ENCODE results near the gene ZFP36L1. TPM values are rescaled to one million over a fixed set of nuclear protein-coding genes. Genes with fewer than 3 reads are reported as not detected.

ZFP36L1 gene
- total RNA-seq, 1 donor from 2014 or later, result 106 TPM

- H3K27ac Mint-ChIP-seq, result peak overlapping the region; percentile 100
- no peaks in the 10 kb centered on the region for H3K27me3 Mint-ChIP-seq
- peaks cover 2% of the 10 kb centered on the region for H3K9me3 Mint-ChIP-seq
- H3K4me1 Mint-ChIP-seq, result peaks cover 39% of the 10 kb centered on the region
- peak overlapping the region; percentile 93 for H3K4me3 Mint-ChIP-seq
- intact Hi-C loops (cut with micrococcal nuclease), result loop anchor here (2.0 to 10.0 kb wide), 2 partner anchors 564 to 818 kb away; partner anchors contain the start of gene SUSD6
- peaks cover 17% of the 10 kb centered on the region for H3K36me3 Mint-ChIP-seq (ENCODE audit: low read depth)
- peak; percentile 60 for DNase-seq
Observed at GRCh38 chr14:68796418-68797101, 3.7 kb upstream of the ZFP36L1 start.

GRCh38 chr14:68795597-68796417, 2.9 kb upstream of the ZFP36L1 start:
- peaks cover 39% of the 10 kb centered on the region for H3K4me1 Mint-ChIP-seq
- H3K4me3 Mint-ChIP-seq, result peak overlapping the region; percentile 93
- intact Hi-C loops (cut with micrococcal nuclease), result loop anchor here (1.0 to 10.0 kb wide), 5 partner anchors 15 to 819 kb away; partner anchors contain the start of gene SUSD6
- H3K27me3 Mint-ChIP-seq, result no peaks in the 10 kb centered on the region
- DNase-seq, result peak; percentile 95
- H3K27ac Mint-ChIP-seq, result peak overlapping the region; percentile 100
- H3K9me3 Mint-ChIP-seq, result no peaks in the 10 kb centered on the region
- peaks cover 22% of the 10 kb centered on the region for H3K36me3 Mint-ChIP-seq (ENCODE audit: low read depth)

- Mint-ChIP-seq H3K4me3 (peak overlapping the region; percentile 93), H3K4me1 (peaks cover 40% of the 10 kb centered on the region), H3K36me3 (ENCODE audit: low read depth) (peaks cover 30% of the 10 kb centered on the region), H3K27me3 (no peaks in the 10 kb centered on the region), H3K27ac (peak overlapping the region; percentile 100), H3K9me3 (no peaks in the 10 kb centered on the region)
- intact Hi-C loops (cut with micrococcal nuclease), result loop anchor here (1.0 to 10.0 kb wide), 7 partner anchors 14 to 820 kb away; partner anchors contain the start of genes ACTN1 and SUSD6
- DNase-seq, result peak; percentile 84
Observed at GRCh38 chr14:68794851-68795596, 2.2 kb upstream of the ZFP36L1 start.

GRCh38 chr14:68794130-68794850, 1.4 kb upstream of the ZFP36L1 start:
- H3K27ac Mint-ChIP-seq, result peak overlapping the region; percentile 100
- peaks cover 47% of the 10 kb centered on the region for H3K4me1 Mint-ChIP-seq
- H3K4me3 Mint-ChIP-seq, result peak overlapping the region; percentile 93
- intact Hi-C loops (cut with micrococcal nuclease), result loop anchor here (1.0 to 10.0 kb wide), 6 partner anchors 13 to 821 kb away; partner anchors contain the start of genes ACTN1 and SUSD6
- H3K27me3 Mint-ChIP-seq, result no peaks in the 10 kb centered on the region
- DNase-seq, result peak; percentile 95
- peaks cover 37% of the 10 kb centered on the region for H3K36me3 Mint-ChIP-seq (ENCODE audit: low read depth)
- no peaks in the 10 kb centered on the region for H3K9me3 Mint-ChIP-seq

- no peaks in the 10 kb centered on the region for H3K27me3 Mint-ChIP-seq
- no peaks in the 10 kb centered on the region for H3K9me3 Mint-ChIP-seq
- peaks cover 40% of the 10 kb centered on the region for H3K36me3 Mint-ChIP-seq (ENCODE audit: low read depth)
- H3K27ac Mint-ChIP-seq, result peak overlapping the region; percentile 100
- H3K4me1 Mint-ChIP-seq, result peaks cover 52% of the 10 kb centered on the region
- peak overlapping the region; percentile 93 for H3K4me3 Mint-ChIP-seq
- DNase-seq, result no peak
- intact Hi-C loops (cut with micrococcal nuclease), result loop anchor here (1.0 to 10.0 kb wide), 9 partner anchors 13 to 821 kb away; partner anchors contain the start of genes ACTN1 and SUSD6
Observed at GRCh38 chr14:68793734-68794129, 865 bp upstream of the ZFP36L1 start.

- Mint-ChIP-seq H3K27me3 (no peaks in the 10 kb centered on the region), H3K4me1 (peaks cover 58% of the 10 kb centered on the region), H3K36me3 (ENCODE audit: low read depth) (peaks cover 47% of the 10 kb centered on the region), H3K9me3 (no peaks in the 10 kb centered on the region), H3K27ac (peak overlapping the region; percentile 100), H3K4me3 (peak overlapping the region; percentile 93)
- intact Hi-C loops (cut with micrococcal nuclease), result loop anchor here (5.0 to 10.0 kb wide), 3 partner anchors 185 to 822 kb away; partner anchors contain the start of genes ACTN1 and SUSD6
- no peak for DNase-seq
Observed at GRCh38 chr14:68792678-68792978, 239 bp downstream of the ZFP36L1 start.

- peaks cover 53% of the 10 kb centered on the region for H3K36me3 Mint-ChIP-seq (ENCODE audit: low read depth)
- peak; percentile 83 for DNase-seq
- H3K27ac Mint-ChIP-seq, result peak overlapping the region; percentile 100
- no peaks in the 10 kb centered on the region for H3K27me3 Mint-ChIP-seq
- intact Hi-C loops (cut with micrococcal nuclease), result loop anchor here (2.0 to 10.0 kb wide), 4 partner anchors 59 to 823 kb away; partner anchors contain the start of genes ACTN1 and SUSD6
- H3K4me3 Mint-ChIP-seq, result peak overlapping the region; percentile 93
- H3K9me3 Mint-ChIP-seq, result no peaks in the 10 kb centered on the region
- peaks cover 58% of the 10 kb centered on the region for H3K4me1 Mint-ChIP-seq
Observed at GRCh38 chr14:68791902-68792677, 777 bp downstream of the ZFP36L1 start.

GRCh38 chr14:68791078-68791901, 1.6 kb downstream of the ZFP36L1 start:
- H3K36me3 Mint-ChIP-seq (ENCODE audit: low read depth), result peaks cover 58% of the 10 kb centered on the region
- H3K9me3 Mint-ChIP-seq, result no peaks in the 10 kb centered on the region
- H3K27ac Mint-ChIP-seq, result peak overlapping the region; percentile 100
- intact Hi-C loops (cut with micrococcal nuclease), result loop anchor here (2.0 to 10.0 kb wide), 4 partner anchors 58 to 824 kb away; partner anchors contain the start of genes ACTN1 and SUSD6
- DNase-seq, result peak; percentile 75
- H3K4me3 Mint-ChIP-seq, result peak overlapping the region; percentile 93
- peaks cover 61% of the 10 kb centered on the region for H3K4me1 Mint-ChIP-seq
- no peaks in the 10 kb centered on the region for H3K27me3 Mint-ChIP-seq

GRCh38 chr14:68790644-68791077, 2.2 kb downstream of the ZFP36L1 start:
- Mint-ChIP-seq H3K36me3 (ENCODE audit: low read depth) (peaks cover 63% of the 10 kb centered on the region), H3K27ac (peak overlapping the region; percentile 100), H3K9me3 (no peaks in the 10 kb centered on the region), H3K27me3 (no peaks in the 10 kb centered on the region), H3K4me3 (peak overlapping the region; percentile 93), H3K4me1 (peaks cover 63% of the 10 kb centered on the region)
- DNase-seq, result peak; percentile 79
- intact Hi-C loops (cut with micrococcal nuclease), result loop anchor here (1.0 to 10.0 kb wide), 6 partner anchors 8 to 824 kb away; partner anchors contain the start of genes ACTN1 and SUSD6

GRCh38 chr14:68789821-68790643, 2.8 kb downstream of the ZFP36L1 start:
- Mint-ChIP-seq H3K27ac (peak overlapping the region; percentile 100), H3K27me3 (no peaks in the 10 kb centered on the region), H3K4me3 (peak overlapping the region; percentile 93), H3K36me3 (ENCODE audit: low read depth) (peaks cover 66% of the 10 kb centered on the region), H3K9me3 (no peaks in the 10 kb centered on the region), H3K4me1 (peaks cover 69% of the 10 kb centered on the region)
- peak; percentile 80 for DNase-seq
- intact Hi-C loops (cut with micrococcal nuclease), result loop anchor here (1.0 to 10.0 kb wide), 8 partner anchors 8 to 825 kb away; partner anchors contain the start of genes ACTN1 and SUSD6

Data from activated CD4-positive, alpha-beta T cell treated with anti-CD3 and anti-CD28 coated beads, Interleukin-2, amount 10 ng/mL, durations not matched to agents 24 days and 14 days (primary cell).